ENCODE results near the gene SPTB. TPM values are rescaled to one million over a fixed set of nuclear protein-coding genes. Genes with fewer than 3 reads are reported as not detected.

Gene SPTB
- total RNA-seq: not detected in 2 replicates

GRCh38 chr14:64879635-64880220 is at the start of gene SPTB:
Gene SPTB (minus strand): TSS chr14:64879907. CDS start chr14:64823094, 56,813 bp downstream.

GRCh38 chr14:64914237-64915028 is 34.7 kb upstream of the SPTB start, which contains the start of gene CHURC1:
Gene CHURC1 (plus strand): TSS chr14:64914455. CDS start chr14:64914496, 41 bp downstream.

GRCh38 chr14:64704143-64704742 is 175.5 kb downstream of the SPTB start, which contains the start of gene PLEKHG3:
Gene PLEKHG3 (plus strand): TSS chr14:64704424. CDS start chr14:64727632, 23,208 bp downstream.

Small RNAs within 50 kb of the gene (small RNA-seq; reads per million reads assigned to genes)
- not detected for gene RPPH1-2P

Other genes starting within 250 kb of the SPTB start
- 0.73 and 2.7 TPM in 2 replicates for gene PLEKHG3, start 175.5 kb downstream of the SPTB start, total RNA-seq
- 31.5 and 63.9 TPM in 2 replicates for gene CHURC1, start 34.5 kb upstream of the SPTB start, total RNA-seq
- gene GPX2, start 62.8 kb upstream of the SPTB start, total RNA-seq: not detected in 2 replicates
- 1.1 and 2.2 TPM in 2 replicates for gene RAB15, start 92.4 kb upstream of the SPTB start, total RNA-seq
- gene FNTB, start 107.0 kb upstream of the SPTB start, total RNA-seq: 8.8 and 13.1 TPM in 2 replicates
- 45.0 and 51.8 TPM in 2 replicates for gene MAX, start 222.6 kb upstream of the SPTB start, total RNA-seq

Data from subcutaneous preadipocyte (primary cell).